ENCODE data around the gene PTGFR. TPM values are rescaled to one million over a fixed set of nuclear protein-coding genes. Genes with fewer than 3 reads are reported as not detected.

The PTGFR gene
- total RNA-seq, 1 experiment from 2014 or later, result not detected

DNA sequence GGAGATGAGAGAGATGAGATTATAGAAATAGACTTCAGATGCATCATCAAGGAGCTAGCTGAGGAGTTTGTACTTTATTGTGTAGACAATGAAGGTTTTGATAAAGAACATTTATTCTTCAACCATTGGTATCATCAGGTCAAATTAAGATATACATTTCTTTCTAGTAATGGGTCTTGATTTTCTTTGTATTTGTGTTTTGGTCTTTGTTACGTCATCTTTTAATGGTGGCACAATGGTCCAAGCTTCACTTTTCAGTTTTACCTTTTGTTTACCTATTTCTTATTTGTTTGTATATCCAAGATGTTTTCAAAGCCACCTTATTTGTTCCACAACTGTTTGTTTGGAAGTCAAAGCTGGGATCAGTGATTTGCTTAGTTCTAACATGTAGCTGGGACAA lies 44.5 kb downstream of the PTGFR start:
- Histone ChIP-seq H3K27ac (ENCODE audit: low read depth, low read length) (no peak overlapping the region), H3K79me2 (ENCODE audit: insufficient read depth, low read length) (no peaks in the 10 kb centered on the region), H3K4me3 (replicated peaks in 1 of 2; ENCODE audit: low read depth in 1 of 2, low read length in 2 of 2) (no peak overlapping the region), H3K27me3 (ENCODE audit: insufficient read depth, low read length) (no peaks in the 10 kb centered on the region), H2AFZ (ENCODE audit: low read depth, low read length, poor library complexity, severe bottlenecking) (no peak overlapping the region), H4K20me1 (ENCODE audit: insufficient read depth) (no peaks in the 10 kb centered on the region), H3K36me3 (ENCODE audit: control insufficient read depth in 1 of 2, insufficient read depth in 2 of 2, low read length in 2 of 2) (no peaks in the 10 kb centered on the region), H3K9ac (ENCODE audit: low read length) (no peak overlapping the region), H3K9me2 (ENCODE audit: insufficient read depth) (no peaks in the 10 kb centered on the region), H3K4me2 (ENCODE audit: low read length) (no peak overlapping the region), H3K4me1 (ENCODE audit: control insufficient read depth in 1 of 2, insufficient read depth in 2 of 2, low read length in 2 of 2) (no peaks in the 10 kb centered on the region), H3K9me3 (ENCODE audit: control insufficient read depth in 1 of 2, insufficient read depth in 1 of 2, low read depth in 1 of 2, low read length in 2 of 2) (no peaks in the 10 kb centered on the region)
- no peak for ATAC-seq
- ChIA-PET POLR2A (no interaction called here), CTCF (no interaction called here), RAD21 (ENCODE audit: low non-redundant PET in 1 of 2, low total read pairs in 2 of 2, uncharacterized antibody in 2 of 2, unreplicated experiment in 2 of 2) (no interaction called here)
- TF ChIP-seq, protein P1, sequence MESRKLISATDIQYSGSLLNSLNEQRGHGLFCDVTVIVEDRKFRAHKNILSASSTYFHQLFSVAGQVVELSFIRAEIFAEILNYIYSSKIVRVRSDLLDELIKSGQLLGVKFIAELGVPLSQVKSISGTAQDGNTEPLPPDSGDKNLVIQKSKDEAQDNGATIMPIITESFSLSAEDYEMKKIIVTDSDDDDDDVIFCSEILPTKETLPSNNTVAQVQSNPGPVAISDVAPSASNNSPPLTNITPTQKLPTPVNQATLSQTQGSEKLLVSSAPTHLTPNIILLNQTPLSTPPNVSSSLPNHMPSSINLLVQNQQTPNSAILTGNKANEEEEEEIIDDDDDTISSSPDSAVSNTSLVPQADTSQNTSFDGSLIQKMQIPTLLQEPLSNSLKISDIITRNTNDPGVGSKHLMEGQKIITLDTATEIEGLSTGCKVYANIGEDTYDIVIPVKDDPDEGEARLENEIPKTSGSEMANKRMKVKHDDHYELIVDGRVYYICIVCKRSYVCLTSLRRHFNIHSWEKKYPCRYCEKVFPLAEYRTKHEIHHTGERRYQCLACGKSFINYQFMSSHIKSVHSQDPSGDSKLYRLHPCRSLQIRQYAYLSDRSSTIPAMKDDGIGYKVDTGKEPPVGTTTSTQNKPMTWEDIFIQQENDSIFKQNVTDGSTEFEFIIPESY (IDR thresholded peaks at IDR 0.05; ENCODE audit: extremely low read depth, insufficient replicate concordance, low read length), result no peak
- TF ChIP-seq MAX (IDR thresholded peaks at IDR 0.05), result no peak
- no peak for TF ChIP-seq FOSL1 (IDR thresholded peaks at IDR 0.05; ENCODE audit: low read depth)
- no peak for TF ChIP-seq TCF7L2 (IDR thresholded peaks at IDR 0.05; ENCODE audit: borderline replicate concordance, extremely low read depth, insufficient read depth, insufficient read length)
- no peak for TF ChIP-seq ELF1 (IDR thresholded peaks at IDR 0.05; ENCODE audit: borderline replicate concordance, low read depth)
- no peak for TF ChIP-seq YY1 (IDR thresholded peaks at IDR 0.05; ENCODE audit: extremely low read depth, insufficient replicate concordance, low read depth, low read length)
- no peak for TF ChIP-seq CTCF (IDR thresholded peaks at IDR 0.05 in 2 of 3, conservative IDR thresholded peaks at IDR 0.05 in 1 of 3; ENCODE audit: borderline replicate concordance in 1 of 3, insufficient read depth in 1 of 3, low read depth in 2 of 3, low read length in 2 of 3)
- BruUV-seq (replicated peaks), result no TSS peak
- intact Hi-C loops (cut with micrococcal nuclease), result no loop called here
- DNase-seq (ENCODE audit: low read depth, low spot score), result no peak
